ENCODE results near the gene TMEM132C. TPM values are rescaled to one million over a fixed set of nuclear protein-coding genes. Genes with fewer than 3 reads are reported as not detected.

The TMEM132C gene
- total and polyA plus RNA-seq, 2 of the 8 experiments (the other 6 are each of a cell fraction or from before 2014, with no cell fraction given): 0.23 to 0.76 TPM

- no peak for TF ChIP-seq CBX8 (IDR thresholded peaks at IDR 0.05; ENCODE audit: borderline replicate concordance, low read depth, low read length)
- no peak for TF ChIP-seq SAP30 (IDR thresholded peaks at IDR 0.05; ENCODE audit: insufficient read depth, insufficient replicate concordance, low read length)
- TF ChIP-seq EZH2 (IDR thresholded peaks at IDR 0.05; ENCODE audit: low read depth, low read length, severe bottlenecking): no peak
- TF ChIP-seq TBP (IDR thresholded peaks at IDR 0.05; ENCODE audit: low read depth, low read length): no peak
- no peak for TF ChIP-seq BRCA1 (IDR thresholded peaks at IDR 0.05; ENCODE audit: low read depth, low read length)
- no peak for TF ChIP-seq SUZ12 (IDR thresholded peaks at IDR 0.05; ENCODE audit: low read length)
These were observed 277.0 kb downstream of the TMEM132C start (continued) for GRCh38 chr12:128543971-128544370.
